Choroid plexus epithelial cell (primary cell): Measurements from ENCODE around the gene PBX1.
A peak's percentile ranks its signal among the peaks of the same experiment; 100 is the strongest.

ENCODE experiments used
- DNase-seq: peaks from one replicate; pipeline ENCODE4 v3.0.0-alpha.2; 2010; ENCODE audit warnings: low read depth
- H3K4me3 ChIP-seq: 2 replicates; pipeline ENCODE4 v1.5.1; 2011; ENCODE audit warnings: low read depth, mild to moderate bottlenecking, control low read depth, low read length, moderate library complexity
- CTCF ChIP-seq: conservative IDR thresholded peaks from 2 replicates; pipeline ENCODE4 v1.5.1; 2011; ENCODE audit warnings: low read depth, mild to moderate bottlenecking, control low read depth, inconsistent platforms, low read length, moderate library complexity

The PBX1 gene

DNA sequence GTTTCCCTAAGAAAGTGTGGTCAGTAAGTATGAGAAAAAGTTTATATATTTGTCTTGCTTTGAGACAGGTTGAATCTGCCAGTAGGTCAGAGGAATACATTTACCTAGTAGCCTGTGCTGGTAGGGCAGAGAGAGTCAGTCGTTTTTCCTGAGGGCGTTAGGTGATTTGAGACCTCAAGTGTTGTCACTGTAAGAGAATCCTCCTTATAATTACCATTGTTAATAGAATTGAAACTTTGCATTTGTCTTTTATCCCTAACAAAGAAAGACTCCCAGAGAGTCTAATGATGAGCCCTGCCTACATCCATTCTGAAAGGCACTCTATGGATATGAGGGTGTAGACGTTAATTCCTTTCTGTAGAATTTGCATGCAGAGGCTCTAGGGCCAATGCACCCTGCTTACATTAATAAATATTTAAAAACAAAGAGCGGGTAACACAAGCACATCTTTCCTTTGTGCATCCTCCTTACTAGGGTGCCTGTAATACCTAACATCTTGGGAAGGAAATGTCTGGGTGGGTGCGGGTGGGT is 16.4 kb downstream of the PBX1 start:
- DNase-seq = no peak
- no peak for TF ChIP-seq CTCF
- no peak overlapping the region for H3K4me3 ChIP-seq

DNA sequence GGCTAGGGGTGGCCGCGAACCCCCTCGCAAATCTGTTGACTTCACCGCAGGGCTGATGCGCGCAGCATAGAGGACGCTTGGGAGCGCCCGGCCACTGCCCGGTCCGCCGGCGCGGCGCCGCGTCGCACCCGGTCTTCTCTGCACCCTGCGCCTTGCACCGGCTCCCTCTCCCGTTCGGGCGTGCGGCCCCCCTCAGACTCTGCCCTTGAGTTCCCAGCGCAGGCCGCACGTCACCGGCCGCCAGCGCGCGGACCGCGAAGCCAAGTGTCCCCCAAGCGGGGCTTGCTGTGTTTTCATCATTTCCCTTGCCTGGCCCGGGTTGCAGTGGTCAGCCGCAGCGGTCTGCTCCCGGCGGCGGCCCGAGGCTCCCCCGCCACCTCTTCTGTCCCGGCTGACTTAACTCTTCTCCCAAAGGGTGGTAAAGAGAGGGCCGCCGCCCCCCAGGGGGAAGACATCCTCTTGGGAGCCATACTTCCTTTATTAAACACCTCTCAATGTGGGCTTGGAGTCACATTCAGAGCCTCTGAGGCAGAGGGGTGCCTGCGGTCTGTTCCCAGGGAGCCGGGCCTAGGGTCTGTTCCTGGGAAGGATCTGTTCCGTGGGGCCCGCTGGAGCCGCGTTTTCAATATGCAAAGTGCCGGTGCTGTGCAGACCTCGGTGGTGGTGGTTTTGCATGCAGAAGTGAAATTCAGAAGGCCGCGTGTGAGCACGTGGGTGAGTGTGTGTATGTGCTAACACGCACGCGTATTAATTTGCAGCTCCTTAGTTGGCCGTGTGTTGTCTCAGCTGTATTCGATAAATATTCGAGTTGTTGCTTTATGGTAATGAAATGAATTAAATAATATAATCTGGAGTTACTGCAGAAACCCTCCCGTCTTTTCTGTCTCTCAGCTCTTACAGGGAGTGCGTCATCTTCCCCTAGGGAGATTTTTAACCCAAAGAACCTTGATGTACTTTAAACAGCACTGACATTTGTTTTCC is 17.6 kb downstream of the PBX1 start:
- peak; percentile 88 for DNase-seq
- peak overlapping the region; percentile 42 for H3K4me3 ChIP-seq
- TF ChIP-seq CTCF = no peak

DNA sequence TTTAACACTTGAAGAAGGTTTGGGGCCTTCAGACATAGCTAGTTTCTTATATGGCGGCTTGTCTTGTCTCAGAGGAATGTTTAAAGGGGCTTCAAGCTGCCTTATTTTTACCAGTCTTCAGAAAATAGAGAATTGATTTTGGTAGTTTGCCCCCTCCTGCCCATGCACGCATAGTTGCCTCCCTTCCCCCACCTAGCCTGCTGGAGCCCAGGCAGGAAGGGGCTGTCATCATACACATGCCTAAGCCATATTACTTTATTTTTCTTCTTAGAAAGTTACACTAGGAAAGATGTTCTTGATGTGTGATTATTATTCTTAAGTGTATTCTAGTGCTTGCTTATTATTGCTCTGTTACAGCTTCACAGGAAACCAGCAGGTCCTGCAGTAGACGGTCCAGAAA is 18.3 kb downstream of the PBX1 start:
- DNase-seq = no peak
- no peak for TF ChIP-seq CTCF
- no peak overlapping the region for H3K4me3 ChIP-seq

- DNase-seq = no peak
- no peak for TF ChIP-seq CTCF
- H3K4me3 ChIP-seq = no peak overlapping the region
Measured at GRCh38 chr1:164578479-164579200, 19.7 kb downstream of the PBX1 start.

- TF ChIP-seq CTCF = no peak
- no peak for DNase-seq
- no peak overlapping the region for H3K4me3 ChIP-seq
Measured at GRCh38 chr1:164579381-164579780, 20.4 kb downstream of the PBX1 start.

- no peak overlapping the region for H3K4me3 ChIP-seq
- TF ChIP-seq CTCF = no peak
- DNase-seq = no peak
Measured at GRCh38 chr1:164581762-164582161, 22.8 kb downstream of the PBX1 start.
